Right lung (tissue), 5 donors: Measurements from ENCODE around the gene IDH3G. TPM values are rescaled to one million over a fixed set of nuclear protein-coding genes. Genes with fewer than 3 reads are reported as not detected.

Experiments used
- polyA plus RNA-seq, 5 donors: library from polyadenylated mRNA; unstranded; fragments of 120-200 nt; gene quantifications; one replicate each; pipeline versions ENCODE4 v1.2.1 to v1.2.3, GENCODE V29; 2013; ENCODE audit warnings: inconsistent platforms in 1 of 5, low replicate concordance in 1 of 5; ENCODE audit not compliant: insufficient read length in 5 of 5, insufficient read depth in 1 of 5

Gene IDH3G
- polyA plus RNA-seq, 5 donors, result 48.9 to 75.0 (median 52.7) TPM

Other genes with a start within 250 kb of the IDH3G start
- gene CCNQ, start 195.2 kb downstream of the IDH3G start, polyA plus RNA-seq, result 10 to 100 TPM; 11.3 to 20.1 (median 12.6) TPM
- under 1 TPM in 3 of 5 donors, not detected in 2; 0.12 to 0.69 (median 0.45) TPM for gene DUSP9, start 147.2 kb downstream of the IDH3G start, polyA plus RNA-seq
- gene PNCK, start 120.6 kb downstream of the IDH3G start, polyA plus RNA-seq, result 1 to 10 TPM in 1 of 5 donors, under 1 TPM in 4; 0.54 to 1.1 (median 0.64) TPM
- 1 to 10 TPM; 3.7 to 9.8 (median 7.8) TPM for gene SLC6A8, start 106.4 kb downstream of the IDH3G start, polyA plus RNA-seq
- 100 to 1,000 TPM; 119 to 161 (median 139) TPM for gene BCAP31, start 70.0 kb downstream of the IDH3G start, polyA plus RNA-seq
- gene ABCD1, start 69.5 kb downstream of the IDH3G start, polyA plus RNA-seq, result 10 to 100 TPM in 1 of 5 donors, 1 to 10 TPM in 4; 5.7 to 11.7 (median 7.2) TPM
- gene PLXNB3, start 30.1 kb downstream of the IDH3G start, polyA plus RNA-seq, result 1 to 10 TPM; 2.1 to 4.1 (median 3.7) TPM
- 10 to 100 TPM in 1 of 5 donors, 1 to 10 TPM in 3, under 1 TPM in 1; 0.63 to 14.2 (median 1.4) TPM for gene SRPK3, start 13.3 kb downstream of the IDH3G start, polyA plus RNA-seq
- 100 to 1,000 TPM; 152 to 222 (median 163) TPM for gene SSR4, start 293 bp upstream of the IDH3G start, polyA plus RNA-seq
- gene PDZD4, start 36.2 kb upstream of the IDH3G start, polyA plus RNA-seq, result 10 to 100 TPM in 3 of 5 donors, 1 to 10 TPM in 2; 8.5 to 13.9 (median 10.4) TPM
- gene L1CAM, start 91.8 kb upstream of the IDH3G start, polyA plus RNA-seq, result under 1 TPM; 0.13 to 0.44 (median 0.20) TPM
- 1 to 10 TPM in 1 of 5 donors, under 1 TPM in 4; 0.58 to 1.3 (median 0.73) TPM for gene AVPR2, start 110.3 kb upstream of the IDH3G start, polyA plus RNA-seq
- 10 to 100 TPM; 17.1 to 29.6 (median 25.4) TPM for gene ARHGAP4, start 131.9 kb upstream of the IDH3G start, polyA plus RNA-seq
- gene NAA10, start 140.7 kb upstream of the IDH3G start, polyA plus RNA-seq, result 10 to 100 TPM; 48.0 to 85.6 (median 53.5) TPM
- 1 to 10 TPM; 4.1 to 7.8 (median 6.3) TPM for gene RENBP, start 150.3 kb upstream of the IDH3G start, polyA plus RNA-seq
- gene HCFC1, start 177.4 kb upstream of the IDH3G start, polyA plus RNA-seq, result 10 to 100 TPM; 26.7 to 48.5 (median 31.9) TPM
- gene TMEM187, start 178.4 kb upstream of the IDH3G start, polyA plus RNA-seq, result 1 to 10 TPM; 4.6 to 6.8 (median 6.4) TPM
- gene IRAK1, start 225.5 kb upstream of the IDH3G start, polyA plus RNA-seq, result 10 to 100 TPM; 41.6 to 74.9 (median 48.0) TPM